Stimulated activated naive B cell treated with anti-CD40 and anti-IgM and Interleukin-4, amounts not matched to agents 10 μg/mL and 1 μg/mL and 100 μg/mL, for 72 hours (primary cell): ENCODE data around the gene SCAMP1.
A peak's percentile ranks its signal among the peaks of the same experiment; 100 is the strongest.
"Not testable (repeated sequence)": the region's sequence is repeated elsewhere in the genome, so short reads cannot be mapped to it uniquely, and the experiment has no call there.

Experiments used
- ATAC-seq, 2 donors: fragments of 150-1000 bp; cut with Tn5 transposase; replicated peaks; 2 replicates each; pipeline ENCODE4 v1.10.0; 2021; ENCODE audit warnings: moderate library complexity in 1 of 2
- DNase-seq: peaks from one replicate; pipeline ENCODE4 v3.0.0; 2021
- H3K27ac Mint-ChIP-seq: one replicate; pipeline ENCODE4 v1.8.0; 2022; ENCODE audit warnings: mild to moderate bottlenecking, mixed read lengths
- H3K27me3 Mint-ChIP-seq, 2 donors: one replicate each; pipeline ENCODE4 v1.8.0; 2022; ENCODE audit warnings: mixed read lengths in 2 of 2
- H3K36me3 Mint-ChIP-seq, 2 donors: one replicate each; pipeline ENCODE4 v1.8.0; 2022; ENCODE audit warnings: mixed read lengths in 2 of 2, mild to moderate bottlenecking in 1 of 2
- H3K4me1 Mint-ChIP-seq, 2 donors: one replicate each; pipeline ENCODE4 v1.8.0; 2022; ENCODE audit warnings: mixed read lengths in 2 of 2, mild to moderate bottlenecking in 1 of 2
- H3K4me3 Mint-ChIP-seq, 2 donors: one replicate each; pipeline ENCODE4 v1.8.0; 2022; ENCODE audit warnings: mild to moderate bottlenecking in 2 of 2, mixed read lengths in 2 of 2, moderate library complexity in 1 of 2
- H3K9me3 Mint-ChIP-seq, 2 donors: one replicate each; pipeline ENCODE4 v1.8.0; 2022; ENCODE audit warnings: mixed read lengths in 2 of 2, mild to moderate bottlenecking in 1 of 2

SCAMP1 gene

DNA sequence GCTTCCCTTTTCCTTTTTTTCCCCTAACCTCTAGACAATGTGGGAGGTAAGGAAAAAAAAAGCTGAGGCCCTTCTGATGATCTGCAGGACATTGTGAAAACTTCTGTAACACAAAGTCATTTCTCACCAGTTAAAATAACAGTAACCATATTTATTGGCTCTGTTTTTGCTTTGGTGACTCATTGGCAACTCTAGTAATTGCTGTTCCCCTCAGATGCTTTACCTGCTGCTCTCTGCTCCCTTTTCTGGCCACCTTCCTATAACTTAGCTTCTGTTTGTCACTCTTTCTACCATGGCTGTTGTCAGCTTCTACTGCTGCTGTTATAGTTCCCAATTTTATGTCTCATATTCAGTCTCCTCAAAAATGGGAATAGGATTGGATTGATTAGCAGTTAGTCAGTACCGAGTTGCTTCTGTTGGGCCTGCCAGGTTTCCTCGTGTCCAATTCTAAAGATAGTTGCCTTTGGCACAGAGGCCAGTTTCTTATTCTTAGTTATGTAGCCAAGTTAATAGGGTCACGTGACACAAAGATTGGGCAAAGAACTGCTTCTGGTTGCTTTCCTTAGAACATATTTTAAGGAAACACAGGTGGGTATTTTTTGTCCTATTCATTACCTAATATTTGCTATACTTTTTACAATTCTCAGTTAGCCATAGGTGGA lies 16.8 kb downstream of the SCAMP1 start:
- Mint-ChIP-seq H3K4me3 (no peak overlapping the region), H3K9me3 (no peaks in the 10 kb centered on the region), H3K4me1 (peaks cover 10 to 15% of the 10 kb centered on the region in 2 donors), H3K27ac (no peak overlapping the region), H3K27me3 (no peaks in the 10 kb centered on the region), H3K36me3 (peaks cover 0 to 7% of the 10 kb centered on the region in 2 donors)
- DNase-seq (no peak), ATAC-seq (no peak)

DNA sequence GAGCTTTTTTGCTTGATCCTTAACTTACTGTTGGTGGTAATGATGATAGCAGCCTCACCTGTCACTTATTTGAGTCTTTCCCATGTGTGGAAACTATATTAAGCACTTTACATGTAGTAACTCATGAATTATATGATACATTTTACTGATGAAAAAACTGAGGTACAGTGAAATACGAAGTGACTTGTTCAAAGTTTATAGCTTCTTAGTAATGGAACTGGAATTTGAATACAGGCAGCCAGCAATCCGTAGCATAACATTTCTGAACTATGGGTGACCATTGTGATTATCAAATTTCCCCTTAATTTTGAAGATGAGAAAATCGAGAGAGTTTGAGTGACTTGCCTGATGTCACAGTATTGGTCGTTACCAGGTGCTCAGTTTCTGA lies 17.3 kb downstream of the SCAMP1 start:
- Mint-ChIP-seq H3K9me3 (no peaks in the 10 kb centered on the region), H3K4me3 (no peak overlapping the region), H3K27ac (no peak overlapping the region), H3K36me3 (peaks cover 0 to 7% of the 10 kb centered on the region in 2 donors), H3K27me3 (no peaks in the 10 kb centered on the region), H3K4me1 (peaks cover 10 to 15% of the 10 kb centered on the region in 2 donors)
- DNase-seq (no peak), ATAC-seq (no peak)

DNA sequence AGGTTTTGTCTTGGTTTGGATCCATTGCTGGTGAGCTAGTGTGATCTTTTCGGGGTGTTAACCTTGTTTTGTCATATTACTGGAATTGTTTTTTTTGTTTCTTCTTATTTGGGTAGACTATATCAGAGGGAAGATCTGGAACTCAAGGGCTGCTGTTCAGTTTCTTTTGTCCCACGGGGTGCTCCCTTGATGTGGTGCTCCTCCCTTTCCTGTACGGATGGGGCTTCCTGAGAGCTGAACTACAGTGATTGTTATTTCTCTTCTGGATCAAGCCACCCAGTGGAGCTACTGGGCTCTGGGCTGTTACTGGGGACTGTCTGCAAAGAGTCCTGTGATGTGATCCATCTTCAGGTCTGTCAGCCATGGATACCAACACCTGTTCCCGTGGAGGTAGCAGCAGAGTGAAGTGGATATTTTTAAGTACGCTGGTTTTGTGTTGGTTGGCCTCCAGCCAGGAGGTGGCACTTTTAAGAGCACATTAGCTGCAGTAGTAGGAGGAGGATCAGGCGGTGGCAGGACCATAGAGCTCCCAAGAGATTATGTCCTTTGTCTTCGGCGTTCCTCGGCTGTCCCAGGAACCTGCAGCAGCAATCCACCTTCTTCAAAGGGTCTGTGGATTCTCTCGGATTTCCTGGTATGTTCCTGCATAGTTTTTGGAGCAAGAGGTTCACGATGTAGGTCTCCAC lies 27.2 kb downstream of the SCAMP1 start:
- ATAC-seq: no peak

DNA sequence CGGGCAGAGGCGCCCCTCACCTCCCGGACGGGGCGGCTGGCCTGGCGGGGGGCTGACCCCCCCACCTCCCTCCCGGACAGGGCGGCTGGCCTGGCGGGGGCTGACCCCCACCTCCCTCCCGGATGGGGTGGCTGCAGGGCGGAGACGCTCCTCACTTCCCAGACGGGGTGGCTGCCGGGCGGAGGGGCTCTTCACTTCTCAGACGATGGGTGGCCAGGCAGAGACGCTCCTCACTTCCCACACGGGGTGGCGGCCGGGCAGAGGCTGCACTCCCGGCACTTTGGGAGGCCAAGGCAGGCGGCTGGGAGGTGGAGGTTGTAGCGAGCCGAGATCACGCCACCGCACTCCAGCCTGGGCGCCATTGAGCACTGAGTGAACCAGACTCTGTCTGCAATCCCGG lies 30.9 kb downstream of the SCAMP1 start:
- Mint-ChIP-seq H3K36me3 (peaks cover 25 to 42% of the 10 kb centered on the region in 2 donors), H3K9me3 (peaks cover 11% of the 10 kb centered on the region in 2 donors)
- ATAC-seq, H3K27ac Mint-ChIP-seq, H3K4me3 Mint-ChIP-seq, H3K4me1 Mint-ChIP-seq, H3K27me3 Mint-ChIP-seq, DNase-seq: not testable (repeated sequence)

More for the DNA sequence above, 27.2 kb downstream of the SCAMP1 start:
- DNase-seq: no peak
- no peaks in the 10 kb centered on the region for H3K27me3 Mint-ChIP-seq
- no peak overlapping the region for H3K4me3 Mint-ChIP-seq
- no peak overlapping the region for H3K27ac Mint-ChIP-seq
- peaks cover 30 to 65% of the 10 kb centered on the region in 2 donors for H3K36me3 Mint-ChIP-seq
- H3K9me3 Mint-ChIP-seq: peaks cover 30 to 31% of the 10 kb centered on the region in 2 donors
- peaks cover 8 to 12% of the 10 kb centered on the region in 2 donors for H3K4me1 Mint-ChIP-seq

DNA sequence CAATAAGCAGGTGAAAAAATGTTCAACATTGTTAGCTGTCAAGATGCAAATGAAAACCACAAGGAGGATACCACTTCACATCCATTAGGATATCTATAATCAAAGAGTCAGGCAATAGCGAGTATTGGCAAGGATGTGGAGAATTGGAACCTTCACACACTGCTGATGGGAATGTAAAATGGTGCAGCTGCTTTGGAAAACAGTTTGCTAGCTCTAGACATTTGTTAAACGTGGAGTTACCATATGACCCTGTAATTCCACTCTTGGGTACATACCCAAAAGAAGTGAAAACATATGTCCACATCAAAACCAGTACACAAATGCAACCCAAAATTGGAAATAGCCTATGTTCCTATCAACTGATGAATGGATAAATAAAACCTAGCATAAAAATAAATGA lies 37.4 kb downstream of the SCAMP1 start:
- no peak overlapping the region for H3K4me3 Mint-ChIP-seq
- no peak overlapping the region for H3K27ac Mint-ChIP-seq
- H3K4me1 Mint-ChIP-seq: peaks cover 15 to 39% of the 10 kb centered on the region in 2 donors
- H3K27me3 Mint-ChIP-seq: no peaks in the 10 kb centered on the region
- peaks cover 10 to 31% of the 10 kb centered on the region in 2 donors for H3K36me3 Mint-ChIP-seq
- no peak for DNase-seq
- ATAC-seq: no peak
- H3K9me3 Mint-ChIP-seq: peaks cover 0 to 2% of the 10 kb centered on the region in 2 donors

DNA sequence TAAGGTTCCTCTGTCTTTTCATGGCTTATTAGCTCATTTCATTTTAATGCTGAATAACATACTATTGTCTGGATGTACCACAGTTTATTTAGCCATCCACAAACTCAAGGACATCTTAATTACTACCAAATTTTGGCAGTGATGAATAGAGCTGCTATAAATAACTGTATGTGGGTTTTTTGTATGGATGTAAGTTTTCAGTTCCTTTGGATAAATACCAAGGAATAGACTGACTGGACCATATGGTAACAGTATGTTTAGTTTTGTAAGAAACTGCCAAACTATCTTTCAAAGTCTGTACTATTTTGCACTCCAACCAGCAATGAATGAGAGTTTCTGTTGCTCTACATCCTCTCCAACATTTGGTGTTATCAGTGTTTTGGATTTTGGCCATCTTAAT lies 38.7 kb downstream of the SCAMP1 start:
- H3K9me3 Mint-ChIP-seq: peaks cover 0 to 2% of the 10 kb centered on the region in 2 donors
- peaks cover 7 to 31% of the 10 kb centered on the region in 2 donors for H3K36me3 Mint-ChIP-seq
- ATAC-seq (no peak), DNase-seq (no peak)
- H3K27ac Mint-ChIP-seq: no peak overlapping the region
- peaks cover 17 to 39% of the 10 kb centered on the region in 2 donors for H3K4me1 Mint-ChIP-seq
- H3K4me3 Mint-ChIP-seq: no peak overlapping the region
- H3K27me3 Mint-ChIP-seq: no peaks in the 10 kb centered on the region

DNA sequence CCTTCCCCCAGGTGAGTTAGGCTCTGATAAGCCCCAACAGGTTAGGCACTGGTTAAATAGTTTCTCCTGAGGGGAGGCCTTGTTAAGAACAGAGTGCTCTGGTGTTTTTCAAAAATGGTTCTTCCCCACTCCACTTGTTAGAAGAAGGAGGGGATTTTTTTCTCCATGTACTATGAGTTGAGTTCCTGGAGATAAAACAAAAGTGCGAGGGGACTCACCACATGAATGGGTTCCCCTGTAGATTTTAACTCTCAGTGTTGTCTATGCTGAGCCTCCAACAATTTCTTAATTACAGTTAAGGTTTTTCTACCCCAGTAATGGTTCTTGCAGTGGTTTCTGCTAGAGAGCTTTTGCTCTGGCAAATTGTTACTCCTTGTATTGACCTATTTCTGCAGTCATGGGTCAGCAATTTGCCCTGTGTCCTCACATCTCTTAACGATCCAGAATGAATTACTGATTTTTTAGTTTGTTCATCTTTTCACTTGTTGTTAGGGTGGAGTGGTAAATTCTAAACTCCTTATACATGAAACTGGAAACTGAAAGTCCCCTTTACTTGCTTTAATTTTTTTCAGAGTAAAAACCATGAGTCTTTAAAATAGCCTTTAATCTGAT lies 44.4 kb downstream of the SCAMP1 start:
- no peaks in the 10 kb centered on the region for H3K27me3 Mint-ChIP-seq
- H3K4me3 Mint-ChIP-seq: no peak overlapping the region
- ATAC-seq: no peak
- peaks cover 0 to 2% of the 10 kb centered on the region in 2 donors for H3K9me3 Mint-ChIP-seq
- DNase-seq: no peak
- no peak overlapping the region for H3K27ac Mint-ChIP-seq
- peaks cover 7 to 22% of the 10 kb centered on the region in 2 donors for H3K36me3 Mint-ChIP-seq
- H3K4me1 Mint-ChIP-seq: peaks cover 23 to 65% of the 10 kb centered on the region in 2 donors

DNA sequence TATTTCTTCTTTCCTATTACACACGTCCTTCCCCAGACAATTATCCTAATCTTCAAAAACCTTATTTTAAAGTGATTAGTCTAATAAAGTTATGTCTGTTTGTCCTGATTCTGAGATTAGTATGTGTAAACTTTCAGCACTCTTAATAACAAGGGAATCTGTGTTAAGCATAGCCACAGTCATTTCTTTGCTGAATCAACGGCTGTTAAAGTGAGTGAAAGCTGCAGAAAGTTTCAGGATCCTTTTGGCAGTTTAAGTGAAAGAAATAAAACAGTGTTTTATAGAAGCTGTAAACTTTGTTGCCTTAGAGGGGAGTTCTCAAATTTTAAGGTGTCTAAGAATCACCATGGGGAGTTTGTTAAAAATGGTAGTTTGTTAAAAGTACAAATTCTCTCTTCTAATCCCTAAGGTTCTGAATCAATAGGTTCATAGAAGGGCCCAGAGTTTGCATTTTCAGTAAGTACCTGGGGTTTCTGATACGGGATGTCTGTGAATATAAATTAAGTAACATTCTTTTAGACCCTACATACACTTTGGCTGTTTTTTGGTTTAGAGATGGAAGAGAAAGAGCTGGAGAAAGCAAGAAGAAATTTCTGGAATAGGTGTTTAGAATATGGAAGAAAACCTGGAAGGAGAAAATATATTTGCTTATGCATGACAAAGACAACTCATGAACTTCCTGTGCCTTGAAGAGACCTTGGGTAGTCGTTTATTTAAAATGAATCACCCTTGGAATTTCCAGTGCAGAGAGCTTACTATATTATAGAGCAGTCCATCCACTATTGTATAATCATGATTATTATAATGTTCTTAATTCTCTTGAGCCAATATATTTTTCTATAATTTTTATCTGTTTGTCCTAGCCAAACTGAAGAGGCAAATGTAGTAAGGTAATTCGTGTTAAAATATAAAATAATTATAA lies 45.7 kb downstream of the SCAMP1 start:
- H3K4me1 Mint-ChIP-seq: peaks cover 17 to 57% of the 10 kb centered on the region in 2 donors

DNA sequence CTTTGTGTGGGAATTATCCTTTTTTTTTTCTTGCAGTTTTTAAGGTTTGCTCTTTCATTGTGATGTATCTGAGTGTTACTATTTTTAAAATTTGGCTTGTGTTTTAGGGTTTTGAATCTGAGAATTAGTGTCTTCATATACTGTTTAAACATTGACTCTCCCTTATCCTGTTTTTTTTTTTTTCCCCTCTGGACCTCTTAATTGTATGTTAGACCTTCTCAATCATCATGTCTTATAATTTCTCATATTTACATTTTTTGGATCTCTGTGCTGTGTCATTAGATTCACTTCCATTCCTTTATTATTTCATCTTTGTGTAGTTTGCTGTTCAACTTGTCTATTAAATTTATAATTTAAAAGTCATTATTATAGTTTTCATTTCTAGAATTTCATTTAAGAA lies 47.0 kb downstream of the SCAMP1 start:
- Mint-ChIP-seq H3K27ac (no peak overlapping the region), H3K9me3 (peaks cover 0 to 2% of the 10 kb centered on the region in 2 donors), H3K36me3 (peaks cover 7 to 19% of the 10 kb centered on the region in 2 donors), H3K4me3 (no peak overlapping the region), H3K27me3 (no peaks in the 10 kb centered on the region), H3K4me1 (peaks cover 21 to 58% of the 10 kb centered on the region in 2 donors)
- DNase-seq (no peak), ATAC-seq (no peak)

More for the DNA sequence above, 45.7 kb downstream of the SCAMP1 start:
- peak overlapping the region; percentile 22 for H3K27ac Mint-ChIP-seq
- H3K9me3 Mint-ChIP-seq: peaks cover 0 to 2% of the 10 kb centered on the region in 2 donors
- ATAC-seq (peak in 1 of 2 donors; percentile 71), DNase-seq (no peak)
- H3K4me3 Mint-ChIP-seq: no peak overlapping the region
- H3K36me3 Mint-ChIP-seq: peaks cover 8 to 22% of the 10 kb centered on the region in 2 donors
- H3K27me3 Mint-ChIP-seq: no peaks in the 10 kb centered on the region

DNA sequence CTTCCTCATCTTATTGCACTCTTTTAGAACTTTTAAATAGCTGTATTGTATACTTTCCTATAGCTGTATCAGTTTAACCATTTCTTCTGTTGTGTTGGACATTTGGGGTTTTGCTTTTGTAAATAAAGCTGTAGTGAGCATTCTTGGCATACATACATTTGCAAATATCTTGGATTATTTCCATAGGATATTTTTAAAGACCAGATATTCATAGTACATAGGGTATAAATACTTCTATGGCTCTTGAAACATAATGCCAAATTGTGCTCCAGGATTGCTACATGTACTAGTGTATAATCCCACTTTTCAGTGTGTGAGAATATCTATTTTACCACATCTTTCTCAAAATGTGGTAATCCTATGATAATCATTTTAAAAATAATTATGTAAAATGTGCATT lies 51.2 kb downstream of the SCAMP1 start:
- H3K4me3 Mint-ChIP-seq: no peak overlapping the region
- no peak for ATAC-seq
- H3K27me3 Mint-ChIP-seq: no peaks in the 10 kb centered on the region
- peaks cover 8 to 20% of the 10 kb centered on the region in 2 donors for H3K36me3 Mint-ChIP-seq
- peaks cover 0 to 2% of the 10 kb centered on the region in 2 donors for H3K9me3 Mint-ChIP-seq
- no peak overlapping the region for H3K27ac Mint-ChIP-seq
- peaks cover 13 to 43% of the 10 kb centered on the region in 2 donors for H3K4me1 Mint-ChIP-seq
- no peak for DNase-seq

DNA sequence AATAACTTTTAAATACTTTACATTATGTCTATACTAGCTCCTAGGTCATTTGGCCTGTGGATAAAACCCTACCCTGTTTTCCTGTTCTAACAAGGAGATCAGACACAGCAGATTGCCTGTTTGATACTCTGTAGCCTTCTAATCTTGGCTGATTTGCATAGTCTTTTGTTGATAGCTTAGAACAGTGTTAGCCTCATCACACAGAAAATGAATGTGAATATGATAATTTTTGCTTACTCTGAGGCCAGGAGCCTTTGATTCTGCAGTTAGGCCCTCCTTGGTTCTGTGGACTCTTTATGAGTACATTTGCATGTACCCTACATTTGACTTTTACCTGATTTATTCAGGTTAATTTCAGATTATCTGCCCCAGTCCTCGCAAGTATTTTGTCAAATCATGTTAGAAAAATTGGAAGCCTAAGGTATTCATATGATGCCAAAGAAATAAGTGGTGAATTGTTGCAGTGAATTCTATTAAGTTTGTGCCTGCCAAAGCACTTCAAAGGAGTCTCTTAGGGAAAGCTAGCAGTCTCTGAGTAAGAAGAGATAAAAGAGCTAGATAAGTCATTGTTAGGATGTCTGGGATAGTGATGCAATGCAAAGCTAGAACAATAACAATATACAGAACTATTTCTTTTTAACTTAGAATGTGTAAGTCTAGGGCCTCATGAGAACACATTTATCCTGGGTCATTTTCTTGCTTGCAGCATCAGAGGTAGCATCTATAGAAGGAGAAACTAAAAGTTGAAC lies 56.4 kb downstream of the SCAMP1 start:
- Mint-ChIP-seq H3K27me3 (no peaks in the 10 kb centered on the region), H3K4me3 (no peak overlapping the region), H3K9me3 (no peaks in the 10 kb centered on the region), H3K4me1 (peaks cover 3 to 14% of the 10 kb centered on the region in 2 donors), H3K27ac (no peak overlapping the region), H3K36me3 (peaks cover 6 to 10% of the 10 kb centered on the region in 2 donors)
- ATAC-seq (no peak), DNase-seq (no peak)

DNA sequence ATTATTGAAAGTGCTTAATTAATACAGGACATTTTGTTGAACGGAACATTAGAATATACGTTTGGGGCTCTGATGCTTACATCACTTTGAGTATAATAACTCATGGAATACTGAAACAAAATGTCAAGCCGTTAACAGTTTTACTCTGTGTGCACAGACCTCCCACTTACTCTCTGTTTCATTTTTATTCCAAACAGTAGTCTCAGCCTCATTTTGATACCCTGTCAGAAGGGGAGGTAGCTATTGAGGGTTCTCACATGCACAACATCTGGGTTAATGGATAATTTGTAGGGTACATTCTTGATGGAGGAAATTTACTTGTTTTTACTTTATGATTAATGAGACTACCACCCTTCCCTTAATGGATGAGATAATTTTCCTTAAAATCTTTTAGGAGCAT lies 59.0 kb downstream of the SCAMP1 start:
- no peak overlapping the region for H3K27ac Mint-ChIP-seq
- H3K4me1 Mint-ChIP-seq: no peaks in the 10 kb centered on the region
- H3K4me3 Mint-ChIP-seq: no peak overlapping the region
- ATAC-seq (no peak), DNase-seq (no peak)
- H3K27me3 Mint-ChIP-seq: no peaks in the 10 kb centered on the region
- peaks cover 12 to 16% of the 10 kb centered on the region in 2 donors for H3K36me3 Mint-ChIP-seq
- no peaks in the 10 kb centered on the region for H3K9me3 Mint-ChIP-seq

DNA sequence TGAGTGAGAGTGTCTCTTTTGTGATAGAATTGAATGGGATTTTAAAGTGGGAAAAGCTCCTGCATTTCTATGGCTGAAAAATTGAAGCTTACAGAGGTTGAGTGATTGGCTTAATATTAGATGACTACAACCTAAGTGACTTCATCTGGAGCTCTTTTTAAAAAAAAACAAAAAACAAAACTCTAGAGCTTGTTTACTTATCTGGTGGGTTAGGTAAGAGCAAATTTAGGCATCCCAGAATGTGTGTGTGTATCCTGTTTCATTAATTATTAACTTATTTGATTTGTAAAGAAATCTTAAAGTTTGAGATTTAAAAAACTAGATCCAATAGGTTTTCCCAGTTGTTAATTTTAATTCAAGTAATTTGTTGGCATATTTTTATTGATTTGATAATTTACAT lies 60.1 kb downstream of the SCAMP1 start:
- Mint-ChIP-seq H3K27me3 (no peaks in the 10 kb centered on the region), H3K36me3 (peaks cover 12 to 16% of the 10 kb centered on the region in 2 donors), H3K9me3 (no peaks in the 10 kb centered on the region), H3K4me3 (no peak overlapping the region), H3K4me1 (no peaks in the 10 kb centered on the region), H3K27ac (no peak overlapping the region)
- no peak for ATAC-seq
- no peak for DNase-seq
